AG09309 (cell line): ENCODE data around the gene ASB1.

ENCODE experiments used
- DNase-seq: peaks from one replicate; pipeline ENCODE4 v3.0.0-alpha.2; 2010; ENCODE audit warnings: low read depth
- H3K4me3 ChIP-seq: 2 replicates; pipeline ENCODE4 v1.5.1; 2011; ENCODE audit warnings: mild to moderate bottlenecking, low read depth, low read length, moderate library complexity; ENCODE audit not compliant: control insufficient read depth
- CTCF ChIP-seq: IDR thresholded peaks from 2 replicates; pipeline ENCODE4 v1.5.1; 2011; ENCODE audit warnings: mild to moderate bottlenecking, low read depth, low read length, inconsistent platforms; ENCODE audit not compliant: insufficient read depth, control insufficient read depth; ENCODE audit errors: missing control alignments

The ASB1 gene

GRCh38 chr2:238459081-238459629 lies 32.4 kb downstream of the ASB1 start:
- DNase-seq, result no peak
- TF ChIP-seq CTCF, result no peak

GRCh38 chr2:238461051-238461450 lies 34.3 kb downstream of the ASB1 start:
- DNase-seq, result no peak
- TF ChIP-seq CTCF, result no peak
- no peak overlapping the region for H3K4me3 ChIP-seq

More at GRCh38 chr2:238459081-238459629, 32.4 kb downstream of the ASB1 start:
- H3K4me3 ChIP-seq, result no peak overlapping the region

- H3K4me3 ChIP-seq, result no peak overlapping the region
- no peak for TF ChIP-seq CTCF
- no peak for DNase-seq
Measured at GRCh38 chr2:238461491-238461890, 34.8 kb downstream of the ASB1 start.

GRCh38 chr2:238461916-238462315 lies 35.2 kb downstream of the ASB1 start:
- no peak overlapping the region for H3K4me3 ChIP-seq
- no peak for TF ChIP-seq CTCF

GRCh38 chr2:238462782-238463396 lies 36.2 kb downstream of the ASB1 start:
- no peak for DNase-seq
- peak; percentile 50 for TF ChIP-seq CTCF
- no peak overlapping the region for H3K4me3 ChIP-seq

More at GRCh38 chr2:238461916-238462315, 35.2 kb downstream of the ASB1 start:
- DNase-seq, result no peak

GRCh38 chr2:238464389-238464788 lies 37.7 kb downstream of the ASB1 start:
- H3K4me3 ChIP-seq, result no peak overlapping the region
- no peak for TF ChIP-seq CTCF
- DNase-seq, result no peak
